GM18858 (cell line): ENCODE results near the gene TFDP2.
"Not testable (repeated sequence)": the region's sequence is repeated elsewhere in the genome, so short reads cannot be mapped to it uniquely, and the experiment has no call there.

Experiments
- ATAC-seq: cut with Tn5 transposase; IDR thresholded peaks from one replicate; pipeline ENCODE4 v1.9.1; 2021; ENCODE audit not compliant: unreplicated experiment

The TFDP2 gene

GRCh38 chr3:142127941-142128658 is 21.2 kb downstream of the TFDP2 start:
- no peak for ATAC-seq

- no peak for ATAC-seq
Observed at GRCh38 chr3:142124243-142124642, 25.1 kb downstream of the TFDP2 start.

GRCh38 chr3:142120707-142121106 is 28.6 kb downstream of the TFDP2 start:
- ATAC-seq = no peak

- ATAC-seq = no peak
Observed at GRCh38 chr3:142118911-142119310, 30.4 kb downstream of the TFDP2 start.

- no peak for ATAC-seq
Observed at GRCh38 chr3:142117056-142117851, 32.1 kb downstream of the TFDP2 start.

- no peak for ATAC-seq
Observed at GRCh38 chr3:142115867-142116668, 33.3 kb downstream of the TFDP2 start.

- ATAC-seq = no peak
Observed at GRCh38 chr3:142112601-142113000, 36.7 kb downstream of the TFDP2 start.

- ATAC-seq = no peak
Observed at GRCh38 chr3:142106548-142106947, 42.8 kb downstream of the TFDP2 start.

GRCh38 chr3:142105991-142106390 is 43.4 kb downstream of the TFDP2 start:
- ATAC-seq = no peak

- ATAC-seq = no peak
Observed at GRCh38 chr3:142104763-142105162, 44.6 kb downstream of the TFDP2 start.

- ATAC-seq = no peak
Observed at GRCh38 chr3:142098964-142099363, 50.4 kb downstream of the TFDP2 start.

GRCh38 chr3:142097099-142097843 is 52.1 kb downstream of the TFDP2 start:
- ATAC-seq = no peak

GRCh38 chr3:142095841-142096240 is 53.5 kb downstream of the TFDP2 start:
- ATAC-seq = no peak

- not testable (repeated sequence) for ATAC-seq
Observed at GRCh38 chr3:142088925-142089324, 60.4 kb downstream of the TFDP2 start.

GRCh38 chr3:142088522-142088921 is 60.8 kb downstream of the TFDP2 start:
- no peak for ATAC-seq

- ATAC-seq = no peak
Observed at GRCh38 chr3:142087676-142088075, 61.7 kb downstream of the TFDP2 start.

- ATAC-seq = no peak
Observed at GRCh38 chr3:142086581-142087090, 62.7 kb downstream of the TFDP2 start.

- no peak for ATAC-seq
Observed at GRCh38 chr3:142081178-142081577, 68.2 kb downstream of the TFDP2 start.

GRCh38 chr3:142077859-142078500 is 71.4 kb downstream of the TFDP2 start:
- ATAC-seq = no peak
